HG02759 (cell line): ENCODE results near the gene KLHL25.

ENCODE experiments used
- ATAC-seq: cut with Tn5 transposase; IDR thresholded peaks from one replicate; pipeline ENCODE4 v1.9.1; 2021; ENCODE audit warnings: mild to moderate bottlenecking, moderate library complexity; ENCODE audit not compliant: unreplicated experiment

Gene KLHL25

GRCh38 chr15:85777250-85778106 is 17.2 kb downstream of the KLHL25 start:
- no peak for ATAC-seq

- no peak for ATAC-seq
These were observed 20.8 kb downstream of the KLHL25 start for GRCh38 chr15:85773970-85774369.

GRCh38 chr15:85773249-85773648 is 21.5 kb downstream of the KLHL25 start:
- ATAC-seq, result no peak

GRCh38 chr15:85772668-85773067 is 22.1 kb downstream of the KLHL25 start:
- ATAC-seq, result no peak

- no peak for ATAC-seq
These were observed 22.8 kb downstream of the KLHL25 start for GRCh38 chr15:85771781-85772445.

- ATAC-seq, result no peak
These were observed 23.5 kb downstream of the KLHL25 start for GRCh38 chr15:85771271-85771670.

- ATAC-seq, result no peak
These were observed 24.4 kb downstream of the KLHL25 start for GRCh38 chr15:85770096-85771041.

- no peak for ATAC-seq
These were observed 25.4 kb downstream of the KLHL25 start for GRCh38 chr15:85769182-85769900.

- ATAC-seq, result no peak
These were observed 26.0 kb downstream of the KLHL25 start for GRCh38 chr15:85768595-85769168.

- no peak for ATAC-seq
These were observed 26.8 kb downstream of the KLHL25 start for GRCh38 chr15:85767785-85768529.

- ATAC-seq, result no peak
These were observed 28.5 kb downstream of the KLHL25 start for GRCh38 chr15:85766001-85766831.

GRCh38 chr15:85764649-85765277 is 30.0 kb downstream of the KLHL25 start:
- no peak for ATAC-seq

GRCh38 chr15:85763673-85764633 is 30.8 kb downstream of the KLHL25 start:
- ATAC-seq, result no peak

GRCh38 chr15:85763157-85763556 is 31.6 kb downstream of the KLHL25 start:
- ATAC-seq, result no peak

- ATAC-seq, result no peak
These were observed 32.0 kb downstream of the KLHL25 start for GRCh38 chr15:85762756-85763127.

- ATAC-seq, result no peak
These were observed 32.5 kb downstream of the KLHL25 start for GRCh38 chr15:85762039-85762755.
